ENCODE data around the gene C1orf141. TPM values are rescaled to one million over a fixed set of nuclear protein-coding genes. Genes with fewer than 3 reads are reported as not detected.

C1orf141 gene
- polyA plus RNA-seq, 1 donor (not counting 4 experiments of a cell fraction or from before 2014, with no cell fraction given), result not detected

DNA sequence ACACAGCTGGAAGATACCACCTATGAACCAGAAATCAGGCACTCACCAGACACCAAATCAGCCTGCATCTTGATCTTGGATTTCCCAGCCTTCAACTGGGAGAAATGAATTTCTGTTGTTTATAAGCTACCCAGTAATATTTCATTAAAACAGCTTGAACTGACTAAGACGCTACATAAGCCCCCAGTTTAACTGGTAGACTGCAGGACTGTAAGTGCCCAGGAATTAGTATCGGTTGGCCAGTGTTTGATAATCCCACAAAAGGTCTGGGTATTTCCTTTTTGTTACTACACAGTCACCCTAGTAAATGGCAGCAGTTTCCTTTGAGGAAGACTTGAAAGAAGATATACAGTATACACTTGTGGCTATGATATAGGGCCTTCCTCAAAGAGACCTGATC lies 73.5 kb downstream of the C1orf141 start:
- DNase-seq (ENCODE audit: low read depth, low spot score), result no peak
- Histone ChIP-seq H3K4me2 (ENCODE audit: control insufficient read depth, extremely low read depth, insufficient read depth, low read depth, low read length) (peak overlapping the region; percentile 39), H4K20me1 (ENCODE audit: control insufficient read depth, extremely low read depth, insufficient read depth, low read length) (no peaks in the 10 kb centered on the region), H3K9me1 (ENCODE audit: control insufficient read depth, extremely low read depth, insufficient read depth, low read length) (no peaks in the 10 kb centered on the region), H3K9ac (ENCODE audit: control insufficient read depth, extremely low read depth, insufficient read depth, low read length) (no peak overlapping the region), H3K79me2 (ENCODE audit: control insufficient read depth, insufficient read depth, low read length) (no peaks in the 10 kb centered on the region), H2AFZ (ENCODE audit: control insufficient read depth, low read length) (no peak overlapping the region), H3K27me3 (ENCODE audit: control insufficient read depth, extremely low read depth, insufficient read depth, low read length) (no peaks in the 10 kb centered on the region), H3K4me1 (ENCODE audit: control insufficient read depth, extremely low read depth, insufficient read depth, low read length) (peaks cover 21% of the 10 kb centered on the region), H3K9me3 (ENCODE audit: control insufficient read depth, low read depth, low read length) (no peaks in the 10 kb centered on the region), H3K4me3 (ENCODE audit: control insufficient read depth in 2 of 3, extremely low read depth in 1 of 3, insufficient read depth in 2 of 3, low read depth in 1 of 3, low read length in 3 of 3) (no peak overlapping the region), H3K36me3 (ENCODE audit: control insufficient read depth in 2 of 2, extremely low read depth in 1 of 2, insufficient read depth in 2 of 2, low read length in 2 of 2) (no peaks in the 10 kb centered on the region), H3K27ac (ENCODE audit: control insufficient read depth, insufficient read depth, low read length) (peak overlapping the region; percentile 25)
- FAIRE-seq, result peak; percentile 13
- TF ChIP-seq, protein P1, sequence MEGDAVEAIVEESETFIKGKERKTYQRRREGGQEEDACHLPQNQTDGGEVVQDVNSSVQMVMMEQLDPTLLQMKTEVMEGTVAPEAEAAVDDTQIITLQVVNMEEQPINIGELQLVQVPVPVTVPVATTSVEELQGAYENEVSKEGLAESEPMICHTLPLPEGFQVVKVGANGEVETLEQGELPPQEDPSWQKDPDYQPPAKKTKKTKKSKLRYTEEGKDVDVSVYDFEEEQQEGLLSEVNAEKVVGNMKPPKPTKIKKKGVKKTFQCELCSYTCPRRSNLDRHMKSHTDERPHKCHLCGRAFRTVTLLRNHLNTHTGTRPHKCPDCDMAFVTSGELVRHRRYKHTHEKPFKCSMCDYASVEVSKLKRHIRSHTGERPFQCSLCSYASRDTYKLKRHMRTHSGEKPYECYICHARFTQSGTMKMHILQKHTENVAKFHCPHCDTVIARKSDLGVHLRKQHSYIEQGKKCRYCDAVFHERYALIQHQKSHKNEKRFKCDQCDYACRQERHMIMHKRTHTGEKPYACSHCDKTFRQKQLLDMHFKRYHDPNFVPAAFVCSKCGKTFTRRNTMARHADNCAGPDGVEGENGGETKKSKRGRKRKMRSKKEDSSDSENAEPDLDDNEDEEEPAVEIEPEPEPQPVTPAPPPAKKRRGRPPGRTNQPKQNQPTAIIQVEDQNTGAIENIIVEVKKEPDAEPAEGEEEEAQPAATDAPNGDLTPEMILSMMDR (optimal IDR thresholded peaks at IDR 0.05 in 1 of 3, IDR thresholded peaks at IDR 0.05 in 1 of 3, conservative IDR thresholded peaks at IDR 0.05 in 1 of 3; ENCODE audit: extremely low read depth in 1 of 3, insufficient read depth in 2 of 3, low read length in 3 of 3), result no peak
- dilution Hi-C loops (cut with MboI; ENCODE audit: extremely low pct_ligation_motif_present, low sequenced_read_pairs), result no loop called here

DNA sequence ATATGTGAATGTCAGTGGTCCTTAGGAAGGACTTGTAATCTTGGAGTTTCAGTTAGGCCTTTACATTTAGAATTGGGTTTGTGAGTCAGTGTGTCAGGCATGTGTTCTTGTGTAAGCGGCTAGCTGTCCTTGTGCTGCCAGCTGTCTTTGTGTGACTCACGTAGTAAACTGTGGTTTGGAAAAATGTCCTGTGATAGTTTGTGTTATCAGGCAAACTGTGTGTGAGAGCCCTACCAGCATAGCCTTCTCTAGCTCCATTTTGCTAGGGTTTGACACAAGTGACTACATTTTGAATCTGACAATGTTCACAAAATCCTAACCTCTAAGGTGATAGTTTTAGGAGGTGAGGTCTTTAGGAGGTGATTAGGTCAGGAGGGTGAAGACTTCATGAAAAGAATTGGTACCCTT lies 74.0 kb downstream of the C1orf141 start:
- no peak overlapping the region for H3K9ac ChIP-seq (ENCODE audit: control insufficient read depth, extremely low read depth, insufficient read depth, low read length)
- TF ChIP-seq EZH2 (IDR thresholded peaks at IDR 0.05; ENCODE audit: low read length), result no peak
- TF ChIP-seq, protein P1 (optimal IDR thresholded peaks at IDR 0.05 in 1 of 3, IDR thresholded peaks at IDR 0.05 in 1 of 3, conservative IDR thresholded peaks at IDR 0.05 in 1 of 3; ENCODE audit: extremely low read depth in 1 of 3, insufficient read depth in 2 of 3, low read length in 3 of 3), result no peak
- peak; percentile 100 for FAIRE-seq
- H3K4me3 ChIP-seq (ENCODE audit: control insufficient read depth in 2 of 3, extremely low read depth in 1 of 3, insufficient read depth in 2 of 3, low read depth in 1 of 3, low read length in 3 of 3), result no peak overlapping the region
- no peaks in the 10 kb centered on the region for H3K9me3 ChIP-seq (ENCODE audit: control insufficient read depth, low read depth, low read length)
- no peaks in the 10 kb centered on the region for H4K20me1 ChIP-seq (ENCODE audit: control insufficient read depth, extremely low read depth, insufficient read depth, low read length)
- no peaks in the 10 kb centered on the region for H3K27me3 ChIP-seq (ENCODE audit: control insufficient read depth, extremely low read depth, insufficient read depth, low read length)
- H3K4me2 ChIP-seq (ENCODE audit: control insufficient read depth, extremely low read depth, insufficient read depth, low read depth, low read length), result peak overlapping the region; percentile 39
- no peaks in the 10 kb centered on the region for H3K9me1 ChIP-seq (ENCODE audit: control insufficient read depth, extremely low read depth, insufficient read depth, low read length)
- H3K79me2 ChIP-seq (ENCODE audit: control insufficient read depth, insufficient read depth, low read length), result no peaks in the 10 kb centered on the region
- H3K36me3 ChIP-seq (ENCODE audit: control insufficient read depth in 2 of 2, extremely low read depth in 1 of 2, insufficient read depth in 2 of 2, low read length in 2 of 2), result no peaks in the 10 kb centered on the region
- dilution Hi-C loops (cut with MboI; ENCODE audit: extremely low pct_ligation_motif_present, low sequenced_read_pairs), result no loop called here
- peaks cover 21% of the 10 kb centered on the region for H3K4me1 ChIP-seq (ENCODE audit: control insufficient read depth, extremely low read depth, insufficient read depth, low read length)
- DNase-seq (ENCODE audit: low read depth, low spot score), result peak; percentile 72
- peak overlapping the region; percentile 25 for H3K27ac ChIP-seq (ENCODE audit: control insufficient read depth, insufficient read depth, low read length)
- H2AFZ ChIP-seq (ENCODE audit: control insufficient read depth, low read length), result no peak overlapping the region
